ENCODE data around the gene MYH15. TPM values are rescaled to one million over a fixed set of nuclear protein-coding genes. Genes with fewer than 3 reads are reported as not detected.
A peak's percentile ranks its signal among the peaks of the same experiment; 100 is the strongest.

Gene MYH15
- total RNA-seq, 6 experiments from 2014 or later, result 0.19 to 0.59 (median 0.31) TPM

- no peak overlapping the region for H3K4me3 Mint-ChIP-seq
Measured at GRCh38 chr3:108459225-108459624, 51.2 kb downstream of the MYH15 start.

GRCh38 chr3:108455212-108455705, 55.1 kb downstream of the MYH15 start:
- Mint-ChIP-seq H3K27me3 (ENCODE audit: insufficient read depth) (no peaks in the 10 kb centered on the region), H3K4me3 (no peak overlapping the region), H3K27ac (no peak overlapping the region; the same call in 1 of the 2 replicates), H3K36me3 (ENCODE audit: low read depth) (no peaks in the 10 kb centered on the region; the same call in 1 of the 2 replicates), H3K4me1 (ENCODE audit: low read depth) (peaks cover 46% of the 10 kb centered on the region), H3K9me3 (no peaks in the 10 kb centered on the region)
- no peak for TF ChIP-seq CTCF (IDR thresholded peaks at IDR 0.05)
- no peak for DNase-seq

More at GRCh38 chr3:108459225-108459624, 51.2 kb downstream of the MYH15 start:
- no peaks in the 10 kb centered on the region; the same call in 1 of the 2 replicates for H3K36me3 Mint-ChIP-seq (ENCODE audit: low read depth)
- no peak for TF ChIP-seq CTCF (IDR thresholded peaks at IDR 0.05)
- H3K27ac Mint-ChIP-seq, result no peak overlapping the region
- H3K27me3 Mint-ChIP-seq (ENCODE audit: insufficient read depth), result no peaks in the 10 kb centered on the region; the same call in 1 of the 2 replicates
- no peak for DNase-seq
- no peaks in the 10 kb centered on the region for H3K9me3 Mint-ChIP-seq
- peaks cover 63% of the 10 kb centered on the region for H3K4me1 Mint-ChIP-seq (ENCODE audit: low read depth)

GRCh38 chr3:108453565-108453964, 56.8 kb downstream of the MYH15 start:
- DNase-seq, result peak; percentile 30
- H3K27ac Mint-ChIP-seq, result peak overlapping the region; percentile 66
- H3K36me3 Mint-ChIP-seq (ENCODE audit: low read depth), result peaks cover 11% of the 10 kb centered on the region
- H3K4me1 Mint-ChIP-seq (ENCODE audit: low read depth), result peaks cover 37% of the 10 kb centered on the region
- H3K27me3 Mint-ChIP-seq (ENCODE audit: insufficient read depth), result no peaks in the 10 kb centered on the region
- TF ChIP-seq CTCF (IDR thresholded peaks at IDR 0.05), result no peak
- no peaks in the 10 kb centered on the region for H3K9me3 Mint-ChIP-seq
- H3K4me3 Mint-ChIP-seq, result no peak overlapping the region; the same call in 1 of the 2 replicates

- no peak overlapping the region for H3K4me3 Mint-ChIP-seq
Measured at GRCh38 chr3:108450444-108450843, 60.0 kb downstream of the MYH15 start.

GRCh38 chr3:108448593-108448992, 61.8 kb downstream of the MYH15 start:
- no peak overlapping the region for H3K4me3 Mint-ChIP-seq
- no peak for DNase-seq
- H3K4me1 Mint-ChIP-seq (ENCODE audit: low read depth), result peaks cover 14% of the 10 kb centered on the region
- H3K27me3 Mint-ChIP-seq (ENCODE audit: insufficient read depth), result no peaks in the 10 kb centered on the region
- peaks cover 15% of the 10 kb centered on the region for H3K9me3 Mint-ChIP-seq
- H3K36me3 Mint-ChIP-seq (ENCODE audit: low read depth), result peaks cover 36% of the 10 kb centered on the region
- no peak overlapping the region for H3K27ac Mint-ChIP-seq
- no peak for TF ChIP-seq CTCF (IDR thresholded peaks at IDR 0.05)

More at GRCh38 chr3:108450444-108450843, 60.0 kb downstream of the MYH15 start:
- Mint-ChIP-seq H3K27me3 (ENCODE audit: insufficient read depth) (no peaks in the 10 kb centered on the region), H3K4me1 (ENCODE audit: low read depth) (peaks cover 26% of the 10 kb centered on the region), H3K9me3 (peaks cover 15% of the 10 kb centered on the region), H3K36me3 (ENCODE audit: low read depth) (peaks cover 36% of the 10 kb centered on the region), H3K27ac (no peak overlapping the region)
- no peak for TF ChIP-seq CTCF (IDR thresholded peaks at IDR 0.05)
- no peak for DNase-seq

Data from HFFc6 (cell line).